22Rv1 (cell line): ENCODE results near the gene SLC5A11.

Experiments
- ZFX ChIP-seq: fragments of 450-650 bp; IDR thresholded peaks from 2 replicates; pipeline ENCODE4 v1.6.1; 2017; ENCODE audit warnings: antibody characterized with exemption, borderline replicate concordance
- TF ChIP-seq, protein P1 (sequence below): fragments of 450-650 bp; IDR thresholded peaks from 2 replicates; pipeline ENCODE4 v1.5.1; 2017; ENCODE audit warnings: mild to moderate bottlenecking

DNA sequence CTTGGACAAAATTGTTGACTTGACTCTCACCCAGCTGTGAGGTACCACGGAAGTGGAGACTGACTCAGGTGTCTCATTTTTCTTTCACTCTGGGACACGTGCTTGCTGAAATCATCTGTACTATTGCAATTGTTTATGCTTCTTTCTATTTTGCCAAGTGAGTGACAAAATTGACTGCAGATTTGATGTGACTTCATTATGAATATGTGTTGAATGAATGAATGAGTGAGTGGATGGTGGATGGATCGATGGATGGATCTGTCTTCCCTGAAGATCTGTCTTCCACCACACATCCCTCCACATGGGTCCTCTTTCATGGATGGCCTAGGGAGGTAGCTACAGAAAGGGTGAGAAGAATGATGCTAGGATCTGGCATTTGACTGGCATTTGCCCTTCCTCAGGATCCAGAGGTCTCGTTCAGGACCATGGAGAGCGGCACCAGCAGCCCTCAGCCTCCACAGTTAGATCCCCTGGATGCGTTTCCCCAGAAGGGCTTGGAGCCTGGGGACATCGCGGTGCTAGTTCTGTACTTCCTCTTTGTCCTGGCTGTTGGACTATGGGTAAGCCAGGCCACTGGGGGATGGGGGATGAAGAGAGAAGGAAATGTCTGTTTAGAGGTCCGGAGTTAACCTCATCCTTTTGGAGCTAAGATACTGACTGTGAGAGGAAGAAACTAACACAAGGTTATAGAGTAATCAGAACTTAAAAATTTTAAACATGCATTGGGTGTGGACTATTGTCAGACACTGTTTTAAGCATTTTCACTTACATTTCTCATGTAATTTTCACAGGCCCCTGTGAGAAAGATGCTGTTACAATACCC, 12.7 kb downstream of the SLC5A11 start:
- TF ChIP-seq, protein P1, sequence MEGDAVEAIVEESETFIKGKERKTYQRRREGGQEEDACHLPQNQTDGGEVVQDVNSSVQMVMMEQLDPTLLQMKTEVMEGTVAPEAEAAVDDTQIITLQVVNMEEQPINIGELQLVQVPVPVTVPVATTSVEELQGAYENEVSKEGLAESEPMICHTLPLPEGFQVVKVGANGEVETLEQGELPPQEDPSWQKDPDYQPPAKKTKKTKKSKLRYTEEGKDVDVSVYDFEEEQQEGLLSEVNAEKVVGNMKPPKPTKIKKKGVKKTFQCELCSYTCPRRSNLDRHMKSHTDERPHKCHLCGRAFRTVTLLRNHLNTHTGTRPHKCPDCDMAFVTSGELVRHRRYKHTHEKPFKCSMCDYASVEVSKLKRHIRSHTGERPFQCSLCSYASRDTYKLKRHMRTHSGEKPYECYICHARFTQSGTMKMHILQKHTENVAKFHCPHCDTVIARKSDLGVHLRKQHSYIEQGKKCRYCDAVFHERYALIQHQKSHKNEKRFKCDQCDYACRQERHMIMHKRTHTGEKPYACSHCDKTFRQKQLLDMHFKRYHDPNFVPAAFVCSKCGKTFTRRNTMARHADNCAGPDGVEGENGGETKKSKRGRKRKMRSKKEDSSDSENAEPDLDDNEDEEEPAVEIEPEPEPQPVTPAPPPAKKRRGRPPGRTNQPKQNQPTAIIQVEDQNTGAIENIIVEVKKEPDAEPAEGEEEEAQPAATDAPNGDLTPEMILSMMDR, result no peak
- no peak for TF ChIP-seq ZFX
